ACC112 (cell line): ENCODE measurements around the gene SYNPO2.
A peak's percentile ranks its signal among the peaks of the same experiment; 100 is the strongest.

Source experiments
- H2AFZ ChIP-seq: fragments of 200-600 bp; sonication (generic); one replicate; pipeline ENCODE4 v1.6.0; 2017; ENCODE audit warnings: antibody characterized with exemption, low read length; ENCODE audit not compliant: unreplicated experiment
- H3K27ac ChIP-seq: fragments of 200-600 bp; sonication (generic); 2 replicates; pipeline ENCODE4 v1.5.1; 2014; ENCODE audit warnings: low read depth, mild to moderate bottlenecking, antibody characterized with exemption, low read length, moderate library complexity
- H3K27me3 ChIP-seq: fragments of 200-600 bp; sonication (generic); 2 replicates; pipeline ENCODE4 v1.6.1; 2014; ENCODE audit warnings: mild to moderate bottlenecking, antibody characterized with exemption, low read length, moderate library complexity, mixed read lengths; ENCODE audit not compliant: insufficient read depth
- H3K36me3 ChIP-seq: fragments of 200-600 bp; sonication (generic); 2 replicates; pipeline ENCODE4 v1.6.1; 2016; ENCODE audit warnings: mild to moderate bottlenecking, antibody characterized with exemption, low read length, moderate library complexity, mixed read lengths; ENCODE audit not compliant: insufficient read depth
- H3K4me1 ChIP-seq: fragments of 200-600 bp; sonication (generic); one replicate; pipeline ENCODE4 v1.6.1; 2016; ENCODE audit warnings: low read length, mixed read lengths; ENCODE audit not compliant: insufficient read depth, unreplicated experiment, control insufficient read depth
- H3K4me3 ChIP-seq: fragments of 200-600 bp; sonication (generic); 2 replicates; pipeline ENCODE4 v1.5.1; 2014; ENCODE audit warnings: mild to moderate bottlenecking, low read depth, low read length
- H3K79me2 ChIP-seq: fragments of 200-600 bp; sonication (generic); one replicate; pipeline ENCODE4 v1.6.0; 2016; ENCODE audit warnings: low read length; ENCODE audit not compliant: control insufficient read depth, unreplicated experiment, insufficient read depth

SYNPO2 gene

GRCh38 chr4:118888666-118889311 is at the start of gene SYNPO2:
SYNPO2 (plus strand) TSS chr4:118888854; CDS start chr4:118889037, 183 bp downstream.
- Histone ChIP-seq H3K27ac (no peak within 1 kb of the TSS; the same call in 1 of the 2 replicates), H3K4me3 (peak within 1 kb of the TSS; percentile 79), H2AFZ (peak within 1 kb of the TSS; percentile 88), H3K4me1 (peaks cover 22% of the 10 kb centered on the region), H3K27me3 (no peaks in the 10 kb centered on the region), H3K36me3 (no peaks in the 10 kb centered on the region), H3K79me2 (no peaks in the 10 kb centered on the region)

- Histone ChIP-seq H3K4me1 (peaks cover 25% of the 10 kb centered on the region), H2AFZ (no peak overlapping the region)
Measured at GRCh38 chr4:118839221-118839927, 49.3 kb upstream of the SYNPO2 start.

GRCh38 chr4:118842055-118842454 is 46.6 kb upstream of the SYNPO2 start:
- Histone ChIP-seq H3K36me3 (no peaks in the 10 kb centered on the region), H3K4me1 (peaks cover 23% of the 10 kb centered on the region), H3K27me3 (no peaks in the 10 kb centered on the region), H2AFZ (no peak overlapping the region), H3K4me3 (peak overlapping the region; percentile 14; the same call in 1 of the 2 replicates), H3K79me2 (no peaks in the 10 kb centered on the region), H3K27ac (peak overlapping the region; percentile 33)

More at GRCh38 chr4:118839221-118839927, 49.3 kb upstream of the SYNPO2 start:
- H3K27me3 ChIP-seq: no peaks in the 10 kb centered on the region
- no peak overlapping the region for H3K4me3 ChIP-seq
- H3K36me3 ChIP-seq: no peaks in the 10 kb centered on the region
- peaks cover 15% of the 10 kb centered on the region for H3K79me2 ChIP-seq
- no peak overlapping the region for H3K27ac ChIP-seq

- H3K4me1 ChIP-seq: peaks cover 18% of the 10 kb centered on the region
- H3K27ac ChIP-seq: no peak overlapping the region
- no peaks in the 10 kb centered on the region for H3K79me2 ChIP-seq
- H2AFZ ChIP-seq: no peak overlapping the region
- H3K4me3 ChIP-seq: no peak overlapping the region
- H3K36me3 ChIP-seq: no peaks in the 10 kb centered on the region
- H3K27me3 ChIP-seq: no peaks in the 10 kb centered on the region
Measured at GRCh38 chr4:118843237-118843636, 45.4 kb upstream of the SYNPO2 start.

GRCh38 chr4:118845552-118846050 is 43.1 kb upstream of the SYNPO2 start:
- no peak overlapping the region for H3K4me3 ChIP-seq
- peaks cover 25% of the 10 kb centered on the region for H3K4me1 ChIP-seq
- H3K36me3 ChIP-seq: no peaks in the 10 kb centered on the region
- no peaks in the 10 kb centered on the region for H3K27me3 ChIP-seq
- H3K79me2 ChIP-seq: no peaks in the 10 kb centered on the region
- H3K27ac ChIP-seq: no peak overlapping the region
- no peak overlapping the region for H2AFZ ChIP-seq

- no peaks in the 10 kb centered on the region for H3K27me3 ChIP-seq
- no peaks in the 10 kb centered on the region for H3K79me2 ChIP-seq
- no peak overlapping the region for H2AFZ ChIP-seq
- peaks cover 20% of the 10 kb centered on the region for H3K4me1 ChIP-seq
- H3K36me3 ChIP-seq: no peaks in the 10 kb centered on the region
- H3K4me3 ChIP-seq: no peak overlapping the region
- no peak overlapping the region for H3K27ac ChIP-seq
Measured at GRCh38 chr4:118846979-118847378, 41.7 kb upstream of the SYNPO2 start.

GRCh38 chr4:118848242-118848641 is 40.4 kb upstream of the SYNPO2 start:
- H3K4me3 ChIP-seq: no peak overlapping the region
- H3K36me3 ChIP-seq: no peaks in the 10 kb centered on the region
- peaks cover 12% of the 10 kb centered on the region for H3K4me1 ChIP-seq
- no peak overlapping the region for H2AFZ ChIP-seq
- H3K27ac ChIP-seq: no peak overlapping the region
- no peaks in the 10 kb centered on the region for H3K27me3 ChIP-seq
- no peaks in the 10 kb centered on the region for H3K79me2 ChIP-seq

- H2AFZ ChIP-seq: no peak overlapping the region
- H3K4me3 ChIP-seq: no peak overlapping the region
- H3K4me1 ChIP-seq: peaks cover 12% of the 10 kb centered on the region
- H3K36me3 ChIP-seq: no peaks in the 10 kb centered on the region
- no peaks in the 10 kb centered on the region for H3K27me3 ChIP-seq
- no peaks in the 10 kb centered on the region for H3K79me2 ChIP-seq
- H3K27ac ChIP-seq: no peak overlapping the region
Measured at GRCh38 chr4:118848901-118849300, 39.8 kb upstream of the SYNPO2 start.

- Histone ChIP-seq H3K36me3 (no peaks in the 10 kb centered on the region), H3K4me3 (peak overlapping the region; percentile 85), H3K27me3 (no peaks in the 10 kb centered on the region), H3K4me1 (peaks cover 12% of the 10 kb centered on the region), H2AFZ (peak overlapping the region; percentile 97), H3K27ac (no peak overlapping the region), H3K79me2 (no peaks in the 10 kb centered on the region)
Measured at GRCh38 chr4:118849867-118850487, 38.7 kb upstream of the SYNPO2 start.

GRCh38 chr4:118850488-118851173 is 38.0 kb upstream of the SYNPO2 start:
- peak overlapping the region; percentile 85 for H3K4me3 ChIP-seq
- no peaks in the 10 kb centered on the region for H3K27me3 ChIP-seq
- no peaks in the 10 kb centered on the region for H3K79me2 ChIP-seq
- H2AFZ ChIP-seq: peak overlapping the region; percentile 97
- no peak overlapping the region for H3K27ac ChIP-seq
- peaks cover 12% of the 10 kb centered on the region for H3K4me1 ChIP-seq
- no peaks in the 10 kb centered on the region for H3K36me3 ChIP-seq
